ENCODE results near the gene IQSEC1.

DNA sequence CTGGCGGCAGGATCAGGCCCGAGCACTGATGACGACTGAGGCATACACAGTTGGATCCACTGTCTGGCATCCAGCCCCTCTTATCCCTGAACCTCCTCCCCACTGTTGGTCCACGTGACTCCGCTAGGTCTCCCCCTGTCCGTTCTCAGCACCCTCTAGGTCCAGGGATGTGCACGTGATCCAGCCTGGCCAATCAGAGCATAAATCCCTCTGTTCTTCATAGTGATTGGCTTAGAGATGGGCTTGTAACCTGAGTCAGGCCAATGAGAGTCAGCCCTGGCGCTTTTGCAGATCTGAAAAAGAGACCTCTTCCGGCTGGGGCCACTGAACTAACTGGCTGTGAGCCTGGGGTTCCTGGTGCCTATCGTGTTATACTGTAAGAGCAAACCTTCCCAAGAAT lies 20.5 kb upstream of the IQSEC1 start:
- no peak for TF ChIP-seq POLR2A (IDR thresholded peaks at IDR 0.05; ENCODE audit: low read depth, low read length)
- no peak for TF ChIP-seq TAF1 (IDR thresholded peaks at IDR 0.05; ENCODE audit: borderline replicate concordance, low read depth, low read length)

Data from GM12892 (cell line).